HCT116 (cell line): Measurements from ENCODE around the gene PPIG. TPM values are rescaled to one million over a fixed set of nuclear protein-coding genes. Genes with fewer than 3 reads are reported as not detected.

Experiments used
- ATAC-seq: fragments of 200-7000 bp; cut with Tn5 transposase; 2 replicates; pipeline ENCODE4 v1.9.1; 2020; ENCODE audit warnings: mild to moderate bottlenecking, moderate library complexity
- BruUV-seq: library from RNA; stranded (reverse); fragments of 400-500 nt; replicated peaks from 2 replicates; lab custom pipeline; 2021; lab: Mats Ljungman, UMichigan
- CTCF ChIA-PET: fragments of 300-600 bp; sonication (Branson Sonifier 250); formaldehyde crosslinking; loops from one replicate; lab custom pipeline; 2021; ENCODE audit warnings: antibody characterized with exemption; lab: Charles Lee
- POLR2A ChIA-PET: fragments of 300-600, 350-600 bp; sonication (Branson Sonifier 250); formaldehyde crosslinking; loops from one replicate; lab custom pipeline; 2021; ENCODE audit warnings: antibody characterized with exemption; lab: Charles Lee
- RAD21 ChIA-PET, 2 experiments: fragments of 300-600 bp; sonication (Branson Sonifier 250); formaldehyde crosslinking; loops; one replicate each; lab custom pipeline; 2023; ENCODE audit warnings: low total read pairs in 2 of 2; ENCODE audit not compliant: uncharacterized antibody in 2 of 2, unreplicated experiment in 2 of 2, low non-redundant PET in 1 of 2; lab: Charles Lee
- DNase-seq: peaks from one replicate; pipeline ENCODE4 v3.0.0-alpha.2; 2010; ENCODE audit warnings: low read depth, low spot score
- H2AFZ ChIP-seq: fragments of 200-600 bp; shearing (Covaris generic), sonication (generic); 2 replicates; pipeline ENCODE4 v1.6.1; 2017; ENCODE audit warnings: low read depth, mixed run types, mixed read lengths, antibody characterized with exemption, low read length; ENCODE audit not compliant: poor library complexity, severe bottlenecking
- H3K27ac ChIP-seq: 2 replicates; pipeline ENCODE4 v1.5.1; 2012; ENCODE audit warnings: low read depth, low read length
- H3K27me3 ChIP-seq: fragments of 200-600 bp; sonication (generic); 2 replicates; pipeline ENCODE4 v1.6.1; 2016; ENCODE audit warnings: mixed run types, low read length, mixed read lengths; ENCODE audit not compliant: insufficient read depth
- H3K36me3 ChIP-seq, 2 experiments: fragments of 200-500 bp in 1 of 2; fragments of 200-600 bp in 1 of 2; sonication (Bioruptor generic) in 1 of 2; sonication (generic) in 1 of 2; 2 replicates each; pipeline versions ENCODE4 v1.5.1 to v1.6.1; 2014 to 2016; ENCODE audit warnings: low read length in 2 of 2, inconsistent platforms in 1 of 2, mixed read lengths in 1 of 2, mixed run types in 1 of 2; ENCODE audit not compliant: insufficient read depth in 2 of 2, control insufficient read depth in 1 of 2
- H3K4me1 ChIP-seq, 2 experiments: fragments of 200-600 bp in 1 of 2; sonication (generic) in 1 of 2; 2 replicates each; pipeline versions ENCODE4 v1.5.1 to v1.6.1; 2012 to 2017; ENCODE audit warnings: low read length in 2 of 2, inconsistent platforms in 1 of 2, mild to moderate bottlenecking in 1 of 2, mixed read lengths in 1 of 2, mixed run types in 1 of 2, moderate library complexity in 1 of 2; ENCODE audit not compliant: insufficient read depth in 2 of 2, control insufficient read depth in 1 of 2
- H3K4me2 ChIP-seq: fragments of 200-600 bp; sonication (generic); 2 replicates; pipeline ENCODE4 v1.6.1; 2017; ENCODE audit warnings: mixed run types, low read length, mixed read lengths
- H3K4me3 ChIP-seq, 2 experiments: fragments of 200-600 bp in 1 of 2; sonication (generic) in 1 of 2; replicated peaks in 1 of 2; 2 replicates each; pipeline ENCODE4 v1.5.1; 2011 to 2016; ENCODE audit warnings: low read length in 2 of 2, control low read depth in 1 of 2, low read depth in 1 of 2, mild to moderate bottlenecking in 1 of 2, mixed read lengths in 1 of 2, mixed run types in 1 of 2
- H3K79me2 ChIP-seq: fragments of 200-600 bp; sonication (generic); 2 replicates; pipeline ENCODE4 v1.6.1; 2017; ENCODE audit warnings: mild to moderate bottlenecking, mixed run types, low read length, moderate library complexity, mixed read lengths; ENCODE audit not compliant: insufficient read depth
- H3K9ac ChIP-seq: fragments of 200-600 bp; sonication (generic); 2 replicates; pipeline ENCODE4 v1.6.1; 2016; ENCODE audit warnings: low read length, mixed read lengths
- H3K9me2 ChIP-seq: fragments of 200-600 bp; sonication (generic), shearing (Covaris generic); 2 replicates; pipeline ENCODE4 v1.6.1; 2017; ENCODE audit warnings: mixed run types, mild to moderate bottlenecking, moderate library complexity; ENCODE audit not compliant: insufficient read depth
- H3K9me3 ChIP-seq, 2 experiments: fragments of 200-500 bp in 1 of 2; fragments of 200-600 bp in 1 of 2; sonication (Bioruptor generic) in 1 of 2; sonication (generic) in 1 of 2; 2 replicates each; pipeline ENCODE4 v1.6.1; 2014 to 2017; ENCODE audit warnings: low read length in 2 of 2, mixed read lengths in 2 of 2, inconsistent platforms in 1 of 2, low read depth in 1 of 2, mild to moderate bottlenecking in 1 of 2, mixed run types in 1 of 2, moderate library complexity in 1 of 2; ENCODE audit not compliant: control insufficient read depth in 1 of 2, insufficient read depth in 1 of 2
- H4K20me1 ChIP-seq: fragments of 200-600 bp; sonication (generic), shearing (Covaris generic); 2 replicates; pipeline ENCODE4 v1.6.1; 2017; ENCODE audit warnings: mixed run types, mild to moderate bottlenecking, moderate library complexity; ENCODE audit not compliant: insufficient read depth
- CBX3 ChIP-seq: IDR thresholded peaks from 2 replicates; pipeline ENCODE4 v1.6.1; 2012; ENCODE audit warnings: low read depth
- EGR1 ChIP-seq: IDR thresholded peaks from 2 replicates; pipeline ENCODE4 v1.6.1; 2012; ENCODE audit warnings: low read depth
- ELF1 ChIP-seq: IDR thresholded peaks from 2 replicates; pipeline ENCODE4 v1.6.1; 2012; ENCODE audit warnings: low read depth, borderline replicate concordance
- EZH2phosphoT487 ChIP-seq: fragments of 200-600 bp; IDR thresholded peaks from 2 replicates; pipeline ENCODE4 v1.6.1; 2018; ENCODE audit warnings: antibody characterized with exemption, borderline replicate concordance
- RAD21 ChIP-seq: IDR thresholded peaks from 2 replicates; pipeline ENCODE4 v1.6.1; 2012; ENCODE audit warnings: low read depth, mild to moderate bottlenecking
- SIN3A ChIP-seq: IDR thresholded peaks from 2 replicates; pipeline ENCODE4 v1.6.1; 2012; ENCODE audit warnings: low read depth
- SP1 ChIP-seq: IDR thresholded peaks from 2 replicates; pipeline ENCODE4 v1.6.1; 2012; ENCODE audit warnings: low read depth
- YY1 ChIP-seq: IDR thresholded peaks from 2 replicates; pipeline ENCODE4 v1.6.1; 2011; ENCODE audit warnings: low read length, low read depth, moderate library complexity, mild to moderate bottlenecking; ENCODE audit not compliant: insufficient replicate concordance; ENCODE audit errors: extremely low read depth
- intact Hi-C: fragments of 100-400 bp; cut with micrococcal nuclease; formaldehyde crosslinking; loops from 2 replicates; pipeline ENCODE4 v1.10.0; 2022
- total RNA-seq: library from RNA; stranded (reverse); gene quantifications from one replicate; pipeline ENCODE4 v1.2.1, GENCODE V29; 2021; ENCODE audit not compliant: unreplicated experiment
- TF ChIP-seq, protein P1 (sequence below), 3 experiments: fragments of 200-600 bp in 1 of 3; sonication (generic) in 1 of 3; IDR thresholded peaks in 2 of 3; conservative IDR thresholded peaks in 1 of 3; 2 replicates each; pipeline ENCODE4 v1.5.1; 2012 to 2017; ENCODE audit warnings: low read depth in 2 of 3, low read length in 2 of 3, antibody characterized with exemption in 1 of 3, borderline replicate concordance in 1 of 3, control low read depth in 1 of 3, mild to moderate bottlenecking in 1 of 3, mixed read lengths in 1 of 3, mixed run types in 1 of 3, moderate library complexity in 1 of 3; ENCODE audit not compliant: insufficient read depth in 1 of 3
- TF ChIP-seq, protein P2 (sequence below): IDR thresholded peaks from 2 replicates; pipeline ENCODE4 v1.6.1; 2012
- TF ChIP-seq, protein P3 (sequence below): IDR thresholded peaks from 2 replicates; pipeline ENCODE4 v1.6.1; 2012; ENCODE audit warnings: low read depth

PPIG gene
- total RNA-seq, 1 experiment from 2014 or later, result 55.3 TPM

DNA sequence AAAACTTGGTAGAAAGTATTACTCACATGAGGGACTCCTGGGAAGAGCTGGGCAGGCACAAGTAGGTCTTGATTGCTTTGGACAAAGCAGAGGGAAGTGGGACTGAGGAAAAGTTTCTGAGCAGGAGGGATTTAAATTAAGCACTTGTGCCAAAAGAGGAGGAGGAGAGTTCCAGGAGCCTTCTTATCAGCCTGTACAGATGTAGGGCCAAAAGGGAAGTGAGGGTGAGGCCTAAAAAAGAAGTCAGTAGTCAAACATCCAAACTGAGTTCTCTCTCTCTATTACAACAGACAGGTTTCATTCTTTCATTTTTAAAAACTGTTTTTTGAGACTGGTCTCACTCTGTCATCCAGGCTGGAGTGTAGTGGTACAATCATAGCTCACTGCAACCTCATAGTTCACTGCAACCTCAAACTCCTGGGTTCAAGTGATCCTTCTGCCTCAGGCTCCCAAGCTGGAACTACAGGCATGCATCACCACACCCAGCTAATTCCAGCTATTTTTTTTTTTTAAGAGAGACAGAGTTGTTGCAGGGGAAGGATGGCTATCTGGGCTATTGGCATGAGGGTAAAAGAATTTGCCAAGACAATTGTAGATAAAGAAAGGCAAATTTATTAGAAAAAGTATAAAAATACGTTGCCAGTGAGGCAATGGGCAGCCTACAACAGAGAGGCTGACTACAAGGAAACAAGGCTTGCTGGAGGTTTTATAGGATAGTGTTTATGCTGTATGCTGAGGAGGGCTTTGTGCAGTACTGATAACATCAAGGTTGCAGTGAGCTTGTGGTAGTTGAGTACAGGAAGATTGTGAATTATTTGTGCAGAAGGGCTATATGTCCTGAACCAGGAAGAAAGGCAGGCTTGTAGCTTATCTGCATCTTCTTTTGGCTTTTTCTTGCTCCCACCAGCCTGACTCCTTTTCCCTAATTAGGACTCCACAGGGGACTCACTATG is 81.1 kb downstream of the PPIG start:
- no peak for DNase-seq
- no TSS peak for BruUV-seq
- CTCF ChIA-PET, result no interaction called here
- no peak overlapping the region for H3K27ac ChIP-seq
- no peak overlapping the region for H3K4me3 ChIP-seq
- no peak overlapping the region for H3K9ac ChIP-seq
- RAD21 ChIA-PET, result no interaction called here
- no peaks in the 10 kb centered on the region for H3K27me3 ChIP-seq
- no peaks in the 10 kb centered on the region for H3K36me3 ChIP-seq
- no peak overlapping the region for H3K4me2 ChIP-seq
- intact Hi-C loops, result no loop called here
- ATAC-seq, result no peak
- POLR2A ChIA-PET, result no interaction called here
- TF ChIP-seq RAD21 (no peak), YY1 (no peak), CBX3 (no peak), SIN3A (no peak), SP1 (no peak), EZH2phosphoT487 (no peak), EGR1 (no peak), ELF1 (no peak)
- TF ChIP-seq, protein P1, sequence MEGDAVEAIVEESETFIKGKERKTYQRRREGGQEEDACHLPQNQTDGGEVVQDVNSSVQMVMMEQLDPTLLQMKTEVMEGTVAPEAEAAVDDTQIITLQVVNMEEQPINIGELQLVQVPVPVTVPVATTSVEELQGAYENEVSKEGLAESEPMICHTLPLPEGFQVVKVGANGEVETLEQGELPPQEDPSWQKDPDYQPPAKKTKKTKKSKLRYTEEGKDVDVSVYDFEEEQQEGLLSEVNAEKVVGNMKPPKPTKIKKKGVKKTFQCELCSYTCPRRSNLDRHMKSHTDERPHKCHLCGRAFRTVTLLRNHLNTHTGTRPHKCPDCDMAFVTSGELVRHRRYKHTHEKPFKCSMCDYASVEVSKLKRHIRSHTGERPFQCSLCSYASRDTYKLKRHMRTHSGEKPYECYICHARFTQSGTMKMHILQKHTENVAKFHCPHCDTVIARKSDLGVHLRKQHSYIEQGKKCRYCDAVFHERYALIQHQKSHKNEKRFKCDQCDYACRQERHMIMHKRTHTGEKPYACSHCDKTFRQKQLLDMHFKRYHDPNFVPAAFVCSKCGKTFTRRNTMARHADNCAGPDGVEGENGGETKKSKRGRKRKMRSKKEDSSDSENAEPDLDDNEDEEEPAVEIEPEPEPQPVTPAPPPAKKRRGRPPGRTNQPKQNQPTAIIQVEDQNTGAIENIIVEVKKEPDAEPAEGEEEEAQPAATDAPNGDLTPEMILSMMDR (IDR thresholded peaks at IDR 0.05 in 2 of 3, conservative IDR thresholded peaks at IDR 0.05 in 1 of 3; ENCODE audit: borderline replicate concordance in 1 of 3, insufficient read depth in 1 of 3, low read depth in 2 of 3, low read length in 2 of 3), result no peak
- TF ChIP-seq, protein P2, sequence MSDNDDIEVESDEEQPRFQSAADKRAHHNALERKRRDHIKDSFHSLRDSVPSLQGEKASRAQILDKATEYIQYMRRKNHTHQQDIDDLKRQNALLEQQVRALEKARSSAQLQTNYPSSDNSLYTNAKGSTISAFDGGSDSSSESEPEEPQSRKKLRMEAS, result no peak
- TF ChIP-seq, protein P3, sequence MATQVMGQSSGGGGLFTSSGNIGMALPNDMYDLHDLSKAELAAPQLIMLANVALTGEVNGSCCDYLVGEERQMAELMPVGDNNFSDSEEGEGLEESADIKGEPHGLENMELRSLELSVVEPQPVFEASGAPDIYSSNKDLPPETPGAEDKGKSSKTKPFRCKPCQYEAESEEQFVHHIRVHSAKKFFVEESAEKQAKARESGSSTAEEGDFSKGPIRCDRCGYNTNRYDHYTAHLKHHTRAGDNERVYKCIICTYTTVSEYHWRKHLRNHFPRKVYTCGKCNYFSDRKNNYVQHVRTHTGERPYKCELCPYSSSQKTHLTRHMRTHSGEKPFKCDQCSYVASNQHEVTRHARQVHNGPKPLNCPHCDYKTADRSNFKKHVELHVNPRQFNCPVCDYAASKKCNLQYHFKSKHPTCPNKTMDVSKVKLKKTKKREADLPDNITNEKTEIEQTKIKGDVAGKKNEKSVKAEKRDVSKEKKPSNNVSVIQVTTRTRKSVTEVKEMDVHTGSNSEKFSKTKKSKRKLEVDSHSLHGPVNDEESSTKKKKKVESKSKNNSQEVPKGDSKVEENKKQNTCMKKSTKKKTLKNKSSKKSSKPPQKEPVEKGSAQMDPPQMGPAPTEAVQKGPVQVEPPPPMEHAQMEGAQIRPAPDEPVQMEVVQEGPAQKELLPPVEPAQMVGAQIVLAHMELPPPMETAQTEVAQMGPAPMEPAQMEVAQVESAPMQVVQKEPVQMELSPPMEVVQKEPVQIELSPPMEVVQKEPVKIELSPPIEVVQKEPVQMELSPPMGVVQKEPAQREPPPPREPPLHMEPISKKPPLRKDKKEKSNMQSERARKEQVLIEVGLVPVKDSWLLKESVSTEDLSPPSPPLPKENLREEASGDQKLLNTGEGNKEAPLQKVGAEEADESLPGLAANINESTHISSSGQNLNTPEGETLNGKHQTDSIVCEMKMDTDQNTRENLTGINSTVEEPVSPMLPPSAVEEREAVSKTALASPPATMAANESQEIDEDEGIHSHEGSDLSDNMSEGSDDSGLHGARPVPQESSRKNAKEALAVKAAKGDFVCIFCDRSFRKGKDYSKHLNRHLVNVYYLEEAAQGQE, result no peak
- TF ChIP-seq, all 23 proteins: peak for 0
- no peaks in the 10 kb centered on the region for H4K20me1 ChIP-seq
- H2AFZ ChIP-seq, result no peak overlapping the region
- H3K9me2 ChIP-seq, result no peaks in the 10 kb centered on the region
- H3K9me3 ChIP-seq, result no peaks in the 10 kb centered on the region
- no peaks in the 10 kb centered on the region for H3K4me1 ChIP-seq
- H3K79me2 ChIP-seq, result no peaks in the 10 kb centered on the region
